Glutamatergic neuron (in vitro differentiated cells): ENCODE measurements around the gene OR10AD1. TPM values are rescaled to one million over a fixed set of nuclear protein-coding genes. Genes with fewer than 3 reads are reported as not detected.

Source experiments
- DNase-seq: peaks from one replicate; pipeline ENCODE4 v3.0.0; 2022
- H3K27ac Mint-ChIP-seq: one replicate; pipeline ENCODE4 v1.8.0; 2020; ENCODE audit warnings: mild to moderate bottlenecking, mixed read lengths, inconsistent platforms; ENCODE audit not compliant: unreplicated experiment
- H3K27me3 Mint-ChIP-seq: one replicate; pipeline ENCODE4 v1.8.0; 2020; ENCODE audit warnings: mild to moderate bottlenecking, moderate library complexity, mixed read lengths, inconsistent platforms; ENCODE audit not compliant: unreplicated experiment
- H3K36me3 Mint-ChIP-seq: one replicate; pipeline ENCODE4 v1.8.0; 2020; ENCODE audit warnings: mild to moderate bottlenecking, mixed read lengths, inconsistent platforms; ENCODE audit not compliant: unreplicated experiment
- H3K4me1 Mint-ChIP-seq: one replicate; pipeline ENCODE4 v1.8.0; 2020; ENCODE audit warnings: mild to moderate bottlenecking, low read depth, mixed read lengths, inconsistent platforms; ENCODE audit not compliant: unreplicated experiment
- H3K4me3 Mint-ChIP-seq: one replicate; pipeline ENCODE4 v1.8.0; 2020; ENCODE audit warnings: mild to moderate bottlenecking, mixed read lengths, inconsistent platforms; ENCODE audit not compliant: unreplicated experiment
- H3K9me3 Mint-ChIP-seq: one replicate; pipeline ENCODE4 v1.8.0; 2020; ENCODE audit warnings: mild to moderate bottlenecking, moderate library complexity, mixed read lengths, inconsistent platforms; ENCODE audit not compliant: unreplicated experiment
- total RNA-seq: library from RNA; stranded (reverse); fragmentation: NEBNext Ultra II Directional; extraction: Animal tissue kit (Norgen Biotek cat#: 25700); gene quantifications from one replicate; pipeline ENCODE4 v1.2.1, GENCODE V29; 2021; ENCODE audit not compliant: unreplicated experiment
- TF ChIP-seq, protein P1 (sequence below): fragments of 200-600 bp; sonication (generic); IDR thresholded peaks from one replicate; pipeline ENCODE4 v1.5.0; 2021; ENCODE audit not compliant: partially characterized antibody, unreplicated experiment

The OR10AD1 gene
- total RNA-seq, 1 donor from 2014 or later, result not detected

DNA sequence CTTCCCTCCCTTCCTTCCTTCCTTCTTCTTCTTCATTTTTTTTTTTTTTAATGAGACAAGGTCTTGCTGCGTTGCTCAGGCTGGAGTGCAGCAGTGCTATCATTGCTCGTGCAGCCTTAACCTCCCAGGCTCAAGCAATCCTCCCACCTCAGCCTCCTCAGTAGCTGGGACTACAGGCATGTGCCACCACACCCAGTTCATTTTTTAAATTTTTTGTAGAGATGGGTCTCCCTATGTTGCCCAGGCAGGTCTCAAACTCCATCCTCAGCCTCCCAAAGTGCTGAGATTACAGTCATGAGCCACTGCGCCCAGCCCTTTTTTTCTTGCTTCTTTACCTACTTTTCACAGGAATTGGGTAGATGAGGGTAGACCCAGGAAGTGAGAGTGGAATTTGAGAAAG lies 1.6 kb downstream of the OR10AD1 start:
- DNase-seq, result no peak
- Mint-ChIP-seq H3K27me3 (peaks cover 9% of the 10 kb centered on the region), H3K9me3 (peaks cover 14% of the 10 kb centered on the region), H3K4me1 (no peaks in the 10 kb centered on the region), H3K4me3 (no peak overlapping the region), H3K27ac (no peak overlapping the region), H3K36me3 (peaks cover 33% of the 10 kb centered on the region)
- TF ChIP-seq, protein P1, sequence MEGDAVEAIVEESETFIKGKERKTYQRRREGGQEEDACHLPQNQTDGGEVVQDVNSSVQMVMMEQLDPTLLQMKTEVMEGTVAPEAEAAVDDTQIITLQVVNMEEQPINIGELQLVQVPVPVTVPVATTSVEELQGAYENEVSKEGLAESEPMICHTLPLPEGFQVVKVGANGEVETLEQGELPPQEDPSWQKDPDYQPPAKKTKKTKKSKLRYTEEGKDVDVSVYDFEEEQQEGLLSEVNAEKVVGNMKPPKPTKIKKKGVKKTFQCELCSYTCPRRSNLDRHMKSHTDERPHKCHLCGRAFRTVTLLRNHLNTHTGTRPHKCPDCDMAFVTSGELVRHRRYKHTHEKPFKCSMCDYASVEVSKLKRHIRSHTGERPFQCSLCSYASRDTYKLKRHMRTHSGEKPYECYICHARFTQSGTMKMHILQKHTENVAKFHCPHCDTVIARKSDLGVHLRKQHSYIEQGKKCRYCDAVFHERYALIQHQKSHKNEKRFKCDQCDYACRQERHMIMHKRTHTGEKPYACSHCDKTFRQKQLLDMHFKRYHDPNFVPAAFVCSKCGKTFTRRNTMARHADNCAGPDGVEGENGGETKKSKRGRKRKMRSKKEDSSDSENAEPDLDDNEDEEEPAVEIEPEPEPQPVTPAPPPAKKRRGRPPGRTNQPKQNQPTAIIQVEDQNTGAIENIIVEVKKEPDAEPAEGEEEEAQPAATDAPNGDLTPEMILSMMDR, result no peak

GRCh38 chr12:48201091-48201490 lies 2.0 kb downstream of the OR10AD1 start:
- Mint-ChIP-seq H3K36me3 (peaks cover 29% of the 10 kb centered on the region), H3K9me3 (peaks cover 14% of the 10 kb centered on the region), H3K4me3 (no peak overlapping the region), H3K27me3 (peaks cover 11% of the 10 kb centered on the region), H3K27ac (no peak overlapping the region), H3K4me1 (no peaks in the 10 kb centered on the region)
- DNase-seq, result no peak
- TF ChIP-seq, protein P1, result no peak

- no peak overlapping the region for H3K4me3 Mint-ChIP-seq
- H3K36me3 Mint-ChIP-seq, result peaks cover 29% of the 10 kb centered on the region
- H3K4me1 Mint-ChIP-seq, result no peaks in the 10 kb centered on the region
- H3K27ac Mint-ChIP-seq, result no peak overlapping the region
- DNase-seq, result no peak
- TF ChIP-seq, protein P1, result no peak
- H3K9me3 Mint-ChIP-seq, result peaks cover 14% of the 10 kb centered on the region
- H3K27me3 Mint-ChIP-seq, result peaks cover 11% of the 10 kb centered on the region
Observed at GRCh38 chr12:48199774-48200221, 3.3 kb downstream of the OR10AD1 start.

DNA sequence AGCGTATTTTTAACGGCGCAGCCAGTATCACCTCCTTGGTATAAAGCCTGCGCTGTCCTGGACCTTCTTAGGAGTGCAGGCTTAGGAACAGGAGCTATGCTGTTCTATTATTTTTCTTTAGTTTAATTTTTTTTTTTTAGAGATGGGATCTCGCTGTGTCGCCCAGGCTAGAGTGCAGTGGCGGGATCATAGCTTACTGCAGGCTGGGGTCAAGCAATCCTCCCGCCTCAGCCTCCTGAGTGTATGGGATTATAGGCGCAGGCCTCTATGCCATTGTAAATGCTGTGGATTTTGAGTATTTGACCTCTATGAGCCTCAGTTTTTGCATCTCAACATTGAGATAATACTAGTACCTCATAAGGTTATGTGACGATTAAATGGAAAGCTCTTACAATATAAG lies 4.1 kb downstream of the OR10AD1 start:
- Mint-ChIP-seq H3K27ac (peak overlapping the region; percentile 98), H3K36me3 (peaks cover 20% of the 10 kb centered on the region), H3K4me3 (peak overlapping the region; percentile 96), H3K4me1 (no peaks in the 10 kb centered on the region), H3K9me3 (peaks cover 11% of the 10 kb centered on the region), H3K27me3 (peaks cover 5% of the 10 kb centered on the region)
- TF ChIP-seq, protein P1, result no peak
- no peak for DNase-seq

DNA sequence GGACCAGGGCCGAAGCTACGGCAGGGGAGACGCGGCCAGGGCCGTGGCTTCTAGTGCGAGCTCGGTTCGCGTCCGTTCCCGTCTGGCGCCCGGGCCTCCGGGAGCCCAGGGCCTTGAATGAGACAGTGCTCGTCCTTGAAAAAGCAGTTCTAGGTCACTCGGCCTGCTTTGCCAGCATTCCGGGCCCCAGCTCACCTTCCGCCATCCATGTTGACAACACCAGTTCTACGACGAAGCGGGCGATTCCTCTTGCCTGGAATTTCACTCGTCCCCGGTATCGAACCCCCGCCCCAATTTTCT lies 4.5 kb downstream of the OR10AD1 start:
- H3K9me3 Mint-ChIP-seq, result peaks cover 11% of the 10 kb centered on the region
- peak overlapping the region; percentile 98 for H3K27ac Mint-ChIP-seq
- H3K4me3 Mint-ChIP-seq, result peak overlapping the region; percentile 96
- H3K4me1 Mint-ChIP-seq, result no peaks in the 10 kb centered on the region
- TF ChIP-seq, protein P1, result no peak
- H3K36me3 Mint-ChIP-seq, result peaks cover 17% of the 10 kb centered on the region
- DNase-seq, result peak; percentile 43
- peaks cover 5% of the 10 kb centered on the region for H3K27me3 Mint-ChIP-seq
